HG03159 (cell line): Measurements from ENCODE around the gene ANKRD42.
"Not testable (repeated sequence)": the region's sequence is repeated elsewhere in the genome, so short reads cannot be mapped to it uniquely, and the experiment has no call there.

ENCODE experiments used
- ATAC-seq: cut with Tn5 transposase; IDR thresholded peaks from one replicate; pipeline ENCODE4 v1.9.1; 2021; ENCODE audit warnings: mild to moderate bottlenecking, moderate library complexity; ENCODE audit not compliant: unreplicated experiment

The ANKRD42 gene

GRCh38 chr11:83235825-83236224 is 42.3 kb downstream of the ANKRD42 start:
- ATAC-seq, result no peak

GRCh38 chr11:83238111-83238510 is 44.6 kb downstream of the ANKRD42 start:
- ATAC-seq, result no peak

GRCh38 chr11:83241291-83241946 is 47.9 kb downstream of the ANKRD42 start:
- ATAC-seq, result no peak

- no peak for ATAC-seq
Measured at GRCh38 chr11:83249445-83249844, 55.9 kb downstream of the ANKRD42 start.

GRCh38 chr11:83249972-83250593 is 56.6 kb downstream of the ANKRD42 start:
- peak; percentile 82 for ATAC-seq

- ATAC-seq, result no peak
Measured at GRCh38 chr11:83252266-83252665, 58.8 kb downstream of the ANKRD42 start.

- no peak for ATAC-seq
Measured at GRCh38 chr11:83252941-83253340, 59.4 kb downstream of the ANKRD42 start.

- ATAC-seq, result no peak
Measured at GRCh38 chr11:83255366-83255765, 61.9 kb downstream of the ANKRD42 start.

- no peak for ATAC-seq
Measured at GRCh38 chr11:83256602-83257340, 63.3 kb downstream of the ANKRD42 start.

GRCh38 chr11:83257761-83258168 is 64.3 kb downstream of the ANKRD42 start:
- ATAC-seq, result no peak

- ATAC-seq, result no peak
Measured at GRCh38 chr11:83259559-83259958, 66.0 kb downstream of the ANKRD42 start.

- ATAC-seq, result no peak
Measured at GRCh38 chr11:83265331-83265730, 71.8 kb downstream of the ANKRD42 start.

- ATAC-seq, result not testable (repeated sequence)
Measured at GRCh38 chr11:83269080-83269479, 75.6 kb downstream of the ANKRD42 start.

GRCh38 chr11:83271734-83272133 is 78.2 kb downstream of the ANKRD42 start:
- ATAC-seq, result not testable (repeated sequence)

GRCh38 chr11:83272627-83273026 is 79.1 kb downstream of the ANKRD42 start:
- ATAC-seq, result no peak

- ATAC-seq, result no peak
Measured at GRCh38 chr11:83275888-83276641, 82.6 kb downstream of the ANKRD42 start.

- ATAC-seq, result no peak
Measured at GRCh38 chr11:83278351-83278750, 84.8 kb downstream of the ANKRD42 start.

GRCh38 chr11:83280256-83280655 is 86.7 kb downstream of the ANKRD42 start:
- ATAC-seq, result no peak

- ATAC-seq, result no peak
Measured at GRCh38 chr11:83282084-83282716, 88.7 kb downstream of the ANKRD42 start.

GRCh38 chr11:83284501-83285150 is 91.1 kb downstream of the ANKRD42 start:
- no peak for ATAC-seq
